ENCODE data around the gene RAF1. TPM values are rescaled to one million over a fixed set of nuclear protein-coding genes. Genes with fewer than 3 reads are reported as not detected.

Gene RAF1
- total and polyA plus RNA-seq, 2 of the 13 experiments (the other 11 are each of a cell fraction or from before 2014, with no cell fraction given) = 72.2 to 91.4 TPM

DNA sequence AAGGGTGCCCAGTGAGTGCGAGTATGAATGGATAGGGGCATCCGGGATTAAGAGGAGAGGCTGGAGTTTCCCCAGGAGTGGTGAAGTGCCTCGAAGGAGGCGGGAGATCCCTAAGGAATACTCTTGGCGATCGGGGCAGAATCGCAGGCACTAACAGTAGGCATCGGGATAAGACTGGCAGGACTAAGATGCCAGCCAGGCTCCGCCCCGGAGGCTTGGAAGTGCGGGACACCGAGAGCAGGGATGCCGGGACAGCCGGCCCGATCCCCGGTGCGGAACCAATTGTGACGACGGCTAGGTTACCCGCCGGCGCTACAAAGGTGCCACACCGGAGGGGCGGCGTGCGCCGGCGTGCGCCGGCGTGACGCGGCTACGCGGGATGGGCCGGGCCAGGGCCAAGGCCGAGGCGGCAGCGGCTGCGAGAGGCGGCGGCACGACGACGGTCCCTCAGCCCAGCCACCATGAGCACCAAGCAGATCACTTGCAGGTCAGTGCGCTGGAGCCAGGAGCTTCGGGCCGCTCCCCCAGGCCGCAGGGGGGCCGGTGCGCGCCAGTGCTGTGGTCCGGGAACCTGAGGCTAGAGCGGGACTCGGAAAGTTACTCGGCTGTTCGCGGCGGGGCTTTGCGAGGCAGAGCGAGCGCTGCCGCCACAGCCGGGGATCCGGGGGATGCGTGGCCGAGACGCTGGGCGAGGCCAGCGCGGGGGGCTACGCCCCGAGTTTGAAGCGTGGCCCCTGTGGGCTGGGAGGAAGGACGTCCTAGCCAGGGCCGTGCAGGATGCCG, 107.0 kb downstream of the RAF1 start, which contains the start of gene MKRN2 (continued):
- 0 out of 2 replicates have a peak, but pooled peaks have one; percentile 35 for TF ChIP-seq CHCHD3 (CRISPR knock-in tag; IDR thresholded peaks at IDR 0.05)
- TF ChIP-seq ZNF431 (CRISPR knock-in tag; IDR thresholded peaks at IDR 0.05; ENCODE audit: borderline replicate concordance, low read depth) = peak; percentile 74; the same call in 1 of the 2 replicates
- TF ChIP-seq YY1 (IDR thresholded peaks at IDR 0.05; ENCODE audit: insufficient read depth, insufficient replicate concordance, low read depth, low read length) = peak; percentile 89
- 0 out of 2 replicates have a peak, but pooled peaks have one; percentile 69 for TF ChIP-seq ZNF703 (CRISPR knock-in tag; IDR thresholded peaks at IDR 0.05; ENCODE audit: borderline replicate concordance)
- peak; percentile 44 for TF ChIP-seq FOXP4 (CRISPR knock-in tag; IDR thresholded peaks at IDR 0.05)
- TF ChIP-seq, protein P1, sequence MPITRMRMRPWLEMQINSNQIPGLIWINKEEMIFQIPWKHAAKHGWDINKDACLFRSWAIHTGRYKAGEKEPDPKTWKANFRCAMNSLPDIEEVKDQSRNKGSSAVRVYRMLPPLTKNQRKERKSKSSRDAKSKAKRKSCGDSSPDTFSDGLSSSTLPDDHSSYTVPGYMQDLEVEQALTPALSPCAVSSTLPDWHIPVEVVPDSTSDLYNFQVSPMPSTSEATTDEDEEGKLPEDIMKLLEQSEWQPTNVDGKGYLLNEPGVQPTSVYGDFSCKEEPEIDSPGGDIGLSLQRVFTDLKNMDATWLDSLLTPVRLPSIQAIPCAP (CRISPR knock-in tag; IDR thresholded peaks at IDR 0.05; ENCODE audit: low read depth) = no peak
- peak; percentile 84; the same call in 1 of the 2 replicates for TF ChIP-seq ERF (CRISPR knock-in tag; IDR thresholded peaks at IDR 0.05)
- no peak for TF ChIP-seq JDP2 (CRISPR knock-in tag; IDR thresholded peaks at IDR 0.05; ENCODE audit: borderline replicate concordance)
- TF ChIP-seq ZNF264 (CRISPR knock-in tag; IDR thresholded peaks at IDR 0.05) = no peak
- TF ChIP-seq, protein P2, sequence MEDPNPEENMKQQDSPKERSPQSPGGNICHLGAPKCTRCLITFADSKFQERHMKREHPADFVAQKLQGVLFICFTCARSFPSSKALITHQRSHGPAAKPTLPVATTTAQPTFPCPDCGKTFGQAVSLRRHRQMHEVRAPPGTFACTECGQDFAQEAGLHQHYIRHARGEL (CRISPR knock-in tag; IDR thresholded peaks at IDR 0.05) = no peak
- TF ChIP-seq FOXM1 (CRISPR knock-in tag; IDR thresholded peaks at IDR 0.05) = no peak; the same call in none of the 2 replicates
- TF ChIP-seq, protein P3, sequence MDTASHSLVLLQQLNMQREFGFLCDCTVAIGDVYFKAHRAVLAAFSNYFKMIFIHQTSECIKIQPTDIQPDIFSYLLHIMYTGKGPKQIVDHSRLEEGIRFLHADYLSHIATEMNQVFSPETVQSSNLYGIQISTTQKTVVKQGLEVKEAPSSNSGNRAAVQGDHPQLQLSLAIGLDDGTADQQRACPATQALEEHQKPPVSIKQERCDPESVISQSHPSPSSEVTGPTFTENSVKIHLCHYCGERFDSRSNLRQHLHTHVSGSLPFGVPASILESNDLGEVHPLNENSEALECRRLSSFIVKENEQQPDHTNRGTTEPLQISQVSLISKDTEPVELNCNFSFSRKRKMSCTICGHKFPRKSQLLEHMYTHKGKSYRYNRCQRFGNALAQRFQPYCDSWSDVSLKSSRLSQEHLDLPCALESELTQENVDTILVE (CRISPR knock-in tag; IDR thresholded peaks at IDR 0.05) = peak; percentile 88
- TF ChIP-seq PRDM10 (CRISPR knock-in tag; IDR thresholded peaks at IDR 0.05; ENCODE audit: low read depth) = no peak
- peak in 1 of 2 experiments; percentile 58; a peak in 1 of 4 replicates for TF ChIP-seq KLF16 (CRISPR knock-in tag; IDR thresholded peaks at IDR 0.05)
- TF ChIP-seq ZFP41 (CRISPR knock-in tag; IDR thresholded peaks at IDR 0.05; ENCODE audit: borderline replicate concordance) = peak; percentile 62; the same call in 1 of the 2 replicates
- TF ChIP-seq SMARCC2 (IDR thresholded peaks at IDR 0.05) = no peak
- TF ChIP-seq SATB2 (CRISPR knock-in tag; IDR thresholded peaks at IDR 0.05) = 0 out of 2 replicates have a peak, but pooled peaks have one; percentile 54
- TF ChIP-seq ZNF749 (CRISPR knock-in tag; IDR thresholded peaks at IDR 0.05; ENCODE audit: borderline replicate concordance) = 0 out of 2 replicates have a peak, but pooled peaks have one; percentile 45
- TF ChIP-seq MED1 (CRISPR knock-in tag; IDR thresholded peaks at IDR 0.05) = peak; percentile 64; the same call in 1 of the 2 replicates
- TF ChIP-seq BRCA1 (CRISPR knock-in tag; IDR thresholded peaks at IDR 0.05) = no peak
- TF ChIP-seq ELF3 (CRISPR knock-in tag; IDR thresholded peaks at IDR 0.05) = peak; percentile 55
